Stimulated activated CD4-positive, alpha-beta T cell treated with anti-CD3 and anti-CD28 coated beads, Interleukin-4, amount 100 ng/mL, for 24 hours (primary cell): Measurements from ENCODE around the gene ATP2C2.

Experiments
- DNase-seq: peaks from one replicate; pipeline ENCODE4 v3.0.0-alpha.2; 2020

ATP2C2 gene

DNA sequence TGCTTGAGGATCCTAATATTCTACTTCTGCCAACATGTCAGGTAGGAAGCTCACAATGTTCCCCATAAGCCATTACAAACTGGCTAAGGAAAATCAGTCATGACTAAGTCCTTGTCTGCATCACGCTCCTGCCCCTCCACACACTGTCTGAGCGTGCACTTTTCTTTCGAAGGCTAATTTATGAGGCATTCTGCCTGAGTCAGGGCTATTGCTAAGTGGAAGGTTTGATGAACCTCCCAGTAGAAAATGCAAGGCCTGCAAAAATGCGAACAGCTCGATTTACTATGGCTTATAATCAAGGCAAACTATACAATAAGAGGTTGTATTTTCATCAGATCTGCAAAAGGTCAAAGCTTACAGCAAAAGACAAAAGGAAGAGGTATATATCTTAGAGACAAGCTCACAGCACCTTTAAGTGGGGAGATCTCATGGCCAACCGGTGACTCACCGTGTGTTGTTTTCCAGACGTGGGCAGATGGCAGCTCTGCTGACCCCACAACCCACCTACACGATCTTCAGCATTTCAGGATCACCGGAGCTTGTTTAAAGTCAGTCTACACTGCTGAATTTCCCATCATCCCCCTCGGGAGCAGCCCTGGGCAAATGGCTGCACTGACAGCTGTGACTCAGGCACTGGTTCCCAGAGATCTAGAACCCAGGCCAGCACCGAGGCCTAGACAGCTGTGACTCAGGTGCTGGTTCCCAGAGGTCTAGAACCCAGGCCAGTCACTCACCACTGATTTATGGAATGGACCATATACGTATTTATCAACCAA, 110.0 kb downstream of the ATP2C2 start:
- no peak for DNase-seq

DNA sequence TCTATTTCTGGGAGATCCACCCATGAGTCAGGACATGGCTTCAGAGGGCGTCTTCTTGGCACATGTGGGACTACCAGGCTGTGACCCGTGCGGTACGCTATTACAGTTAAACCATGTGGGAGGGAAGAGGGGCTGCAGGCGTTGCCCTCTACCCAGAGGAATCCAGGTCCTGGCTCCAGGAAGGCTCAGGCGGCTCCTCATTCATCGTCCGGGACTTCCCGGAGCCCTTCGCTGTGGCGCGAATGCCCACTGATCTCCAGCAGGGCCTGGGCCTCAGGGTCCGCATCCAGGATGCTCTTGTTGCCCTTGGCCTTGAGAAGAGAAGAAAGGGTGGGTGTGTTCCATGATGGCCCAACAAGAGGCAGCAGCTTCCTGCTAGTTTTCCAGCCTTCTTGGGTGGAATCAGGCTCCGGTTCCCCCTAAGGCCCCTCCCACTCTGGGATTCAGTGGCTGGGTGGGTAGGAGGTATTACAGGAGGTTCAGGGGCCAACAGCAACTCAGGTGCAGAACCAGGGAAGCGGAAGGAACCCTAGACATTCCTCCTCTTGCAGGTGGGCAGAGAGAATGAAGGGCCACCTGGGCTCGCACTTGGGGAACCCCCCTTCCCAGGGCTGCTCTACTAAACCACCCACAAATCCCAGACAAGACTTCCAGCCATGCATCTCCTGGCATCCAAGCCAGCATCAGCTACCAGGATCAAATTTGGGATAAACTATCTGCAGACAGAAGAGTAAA, 111.5 kb downstream of the ATP2C2 start:
- DNase-seq, result no peak

DNA sequence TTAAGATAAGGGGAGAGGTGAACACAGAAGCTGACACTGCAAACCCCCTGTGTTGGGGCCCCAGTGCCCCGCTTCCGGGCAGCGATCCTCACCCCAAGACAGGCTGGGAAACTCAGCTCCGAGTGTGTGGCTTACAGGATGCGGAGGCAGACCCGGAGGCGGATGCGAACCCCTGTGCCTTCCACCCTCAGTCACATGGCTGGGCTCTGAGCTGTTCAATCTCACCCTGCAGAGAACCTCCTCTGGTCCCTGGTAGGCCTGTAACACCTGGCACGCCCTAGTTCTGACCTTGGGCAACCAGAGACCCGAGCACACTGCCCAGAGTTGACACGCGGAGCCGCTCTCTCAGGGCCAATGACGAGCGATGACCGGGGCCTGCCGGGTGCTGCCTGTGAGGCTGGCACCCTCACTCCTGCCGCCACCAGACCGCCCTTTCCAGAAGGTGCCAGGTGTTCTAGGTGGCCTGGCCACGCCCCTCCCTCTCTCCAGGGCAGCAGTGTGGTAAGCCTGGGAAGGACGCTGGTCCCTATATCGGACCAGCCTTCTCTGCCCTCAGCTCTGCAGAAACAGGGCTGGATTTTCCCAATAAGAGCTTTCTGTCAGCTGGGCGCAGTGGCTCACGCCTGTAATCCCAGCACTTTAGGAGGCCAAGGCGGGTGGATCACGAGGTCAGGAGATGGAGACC, 112.9 kb downstream of the ATP2C2 start:
- no peak for DNase-seq

DNA sequence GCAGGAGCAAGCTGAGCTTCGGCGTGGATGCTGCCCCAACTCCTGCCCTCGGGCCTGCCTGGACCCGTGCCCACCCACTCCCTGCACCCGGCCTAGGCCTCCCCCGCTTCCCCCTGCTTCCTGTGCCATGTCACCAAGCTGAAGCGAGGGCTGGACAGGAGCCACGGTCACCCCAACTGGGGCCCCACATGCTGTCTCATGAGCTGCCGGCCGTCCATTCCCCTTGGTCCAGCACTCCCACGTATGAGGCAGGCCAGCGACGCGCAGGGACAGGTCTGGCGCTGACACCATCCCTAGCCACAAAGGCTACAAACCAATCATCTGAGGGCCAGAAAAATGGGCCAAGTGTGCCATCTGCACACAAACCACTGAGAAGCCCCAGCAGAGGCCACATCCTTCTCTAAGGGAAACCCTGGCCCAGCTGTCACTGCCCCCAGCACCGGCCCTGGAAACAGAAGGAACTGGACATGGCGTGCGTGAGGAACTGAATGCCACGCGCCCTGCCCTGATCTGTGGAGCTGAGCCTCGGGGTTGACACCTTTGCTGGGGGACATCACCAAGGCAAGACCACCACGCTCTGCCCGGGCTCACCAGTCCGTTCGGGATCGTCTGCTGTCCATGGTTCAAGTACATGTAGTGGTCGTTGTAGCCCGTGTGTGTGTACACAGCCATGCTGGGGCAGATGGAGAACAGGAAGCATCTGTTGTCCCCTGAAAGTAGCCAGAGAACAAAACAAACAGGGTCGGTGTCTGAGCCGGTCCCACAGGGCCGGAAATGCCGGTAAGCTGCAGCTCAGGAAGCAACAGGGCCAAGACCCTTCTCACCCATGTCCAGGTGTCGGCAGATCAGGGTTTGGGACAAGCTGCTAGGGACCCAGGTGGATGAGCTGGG, 113.9 kb downstream of the ATP2C2 start:
- DNase-seq, result no peak

DNA sequence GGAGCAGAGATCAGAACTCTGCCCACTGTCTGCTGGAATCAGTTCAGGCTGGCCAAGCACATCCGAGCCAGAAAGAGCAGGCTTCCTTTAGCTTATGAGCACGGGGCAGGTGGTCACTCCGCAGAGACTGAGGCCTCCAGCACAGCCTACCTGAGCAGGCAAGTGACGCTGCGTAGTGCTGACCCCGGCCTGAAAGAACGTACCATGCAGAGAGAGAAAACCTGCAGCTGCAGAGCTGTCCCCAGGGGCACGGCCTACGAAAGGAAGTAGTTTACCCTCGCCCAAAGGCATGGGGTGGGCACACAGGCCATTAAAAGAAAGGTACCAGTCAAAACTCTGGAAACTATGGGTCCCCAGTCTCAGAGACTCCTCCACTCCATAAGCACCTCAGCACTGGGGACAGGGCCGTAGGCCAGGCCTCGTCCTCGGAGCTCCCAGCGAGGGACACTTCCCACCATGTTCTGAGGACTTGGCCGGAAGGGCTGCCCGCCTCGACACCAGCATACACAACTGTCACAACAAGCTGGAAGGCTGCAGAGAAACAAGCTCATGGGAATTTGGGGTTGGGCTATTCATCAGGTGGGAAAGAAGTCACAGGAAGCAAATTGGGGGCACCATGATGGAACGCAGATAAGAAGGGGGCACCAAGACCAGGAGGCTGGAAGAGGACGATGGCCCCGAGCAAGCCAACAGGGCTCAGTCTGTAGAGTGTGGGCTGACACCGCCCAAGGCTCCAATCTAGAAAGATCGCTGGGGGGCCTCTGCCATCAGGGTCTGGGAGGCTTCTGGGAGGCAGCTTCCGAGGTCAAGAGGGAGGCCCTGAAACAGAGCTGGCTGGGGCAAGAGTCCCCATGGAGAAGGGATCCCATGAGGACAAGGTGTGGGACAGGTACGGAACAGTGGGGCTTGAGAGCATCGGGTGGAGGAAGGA, 114.9 kb downstream of the ATP2C2 start:
- DNase-seq, result no peak

DNA sequence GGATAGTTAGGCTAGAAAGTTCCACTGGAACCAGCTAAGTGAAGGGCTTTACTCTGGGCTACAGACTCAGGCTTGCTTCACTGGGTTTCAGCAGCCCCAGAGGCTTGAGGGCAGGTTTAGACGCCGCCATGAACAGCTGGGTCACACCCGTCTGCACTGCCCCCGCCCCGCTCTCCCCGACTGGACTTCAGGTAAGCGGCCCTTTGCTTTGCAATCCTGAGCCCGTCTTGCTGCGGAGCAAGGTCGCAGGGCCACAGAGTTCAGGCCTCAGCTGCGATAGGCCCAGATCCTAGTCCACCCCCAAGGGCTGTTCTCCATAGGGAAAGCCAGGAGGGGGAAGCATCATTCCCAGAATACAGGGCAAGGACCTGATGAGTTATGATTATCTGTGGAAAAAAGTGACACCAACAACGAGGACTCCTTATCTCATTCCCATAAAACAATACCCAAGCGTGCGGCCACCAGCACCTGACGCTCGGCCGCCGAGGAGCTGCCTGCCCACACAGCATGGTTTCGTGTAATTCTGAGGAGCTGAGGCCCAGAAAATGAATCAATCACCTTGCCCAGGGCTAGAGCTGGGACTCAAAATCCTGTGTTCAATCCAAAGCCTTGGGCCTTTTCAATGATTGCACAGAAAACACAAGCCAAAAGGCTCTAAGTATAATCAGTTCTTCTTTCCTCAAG, 115.7 kb downstream of the ATP2C2 start:
- no peak for DNase-seq

DNA sequence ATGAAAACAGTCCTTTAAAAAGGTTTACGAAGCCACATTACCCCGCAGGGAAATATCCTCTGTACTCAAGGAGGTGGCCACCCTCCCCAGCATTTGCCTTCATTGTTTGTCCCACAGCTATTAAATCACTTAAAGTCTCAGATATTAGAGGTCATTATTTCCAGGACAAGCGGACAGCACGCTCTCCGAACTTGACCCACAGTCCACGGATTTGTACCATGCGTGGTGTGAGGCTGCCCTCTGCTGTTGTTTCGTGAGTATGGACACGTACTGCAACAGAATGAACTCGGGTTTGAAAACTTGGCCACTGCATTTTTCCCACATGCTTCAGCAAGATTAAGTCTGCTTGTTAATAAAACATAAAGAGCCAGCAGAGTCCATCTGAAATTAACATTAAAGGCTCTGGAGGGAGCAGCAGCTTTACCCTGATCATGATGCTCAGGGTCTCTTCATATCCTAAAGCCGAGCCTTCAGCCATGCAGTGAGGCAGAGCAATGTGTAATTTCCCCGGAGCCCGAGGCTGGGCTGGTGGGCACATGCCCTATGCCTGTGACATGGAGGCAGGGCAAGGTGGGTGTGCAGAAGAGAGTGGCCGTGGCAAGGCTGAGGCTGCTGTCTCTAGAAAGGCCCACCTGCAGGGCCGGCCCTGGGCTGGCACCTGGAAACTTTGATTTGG, 116.4 kb downstream of the ATP2C2 start:
- DNase-seq, result no peak

DNA sequence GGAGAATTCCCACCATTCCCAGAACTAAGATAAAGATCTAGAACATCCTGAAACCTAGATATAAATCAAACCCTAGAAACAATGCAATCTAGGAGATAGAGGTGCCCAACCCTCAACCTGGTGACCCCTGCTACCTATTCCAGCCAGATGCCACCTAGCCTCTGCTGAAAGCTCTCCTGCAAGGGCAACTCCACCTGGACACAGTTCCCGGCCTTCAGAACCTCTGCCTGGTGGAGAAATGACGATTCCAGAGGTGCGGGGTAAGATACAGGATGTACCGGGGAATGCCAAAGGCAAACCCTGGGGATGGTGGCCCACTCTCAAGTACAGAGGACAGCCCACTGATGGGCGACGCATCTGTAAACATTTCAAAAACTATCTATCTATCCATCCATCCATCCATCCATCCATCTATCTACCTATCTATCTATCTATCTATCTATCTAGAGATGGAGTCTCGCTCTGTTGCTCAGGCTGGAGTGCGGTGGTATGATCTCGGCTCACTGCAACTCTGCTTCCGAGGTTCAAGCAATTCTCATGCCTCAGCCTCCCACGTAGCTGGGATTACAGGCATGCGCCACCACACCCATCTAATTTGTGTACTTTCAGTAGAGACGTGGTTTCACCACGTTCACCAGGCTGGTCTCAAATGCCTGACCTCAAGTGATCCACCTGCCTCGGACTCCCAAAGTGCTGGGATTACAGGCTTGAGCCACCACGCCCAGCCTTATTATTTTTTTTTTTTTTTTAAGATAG, 117.1 kb downstream of the ATP2C2 start:
- DNase-seq, result no peak

DNA sequence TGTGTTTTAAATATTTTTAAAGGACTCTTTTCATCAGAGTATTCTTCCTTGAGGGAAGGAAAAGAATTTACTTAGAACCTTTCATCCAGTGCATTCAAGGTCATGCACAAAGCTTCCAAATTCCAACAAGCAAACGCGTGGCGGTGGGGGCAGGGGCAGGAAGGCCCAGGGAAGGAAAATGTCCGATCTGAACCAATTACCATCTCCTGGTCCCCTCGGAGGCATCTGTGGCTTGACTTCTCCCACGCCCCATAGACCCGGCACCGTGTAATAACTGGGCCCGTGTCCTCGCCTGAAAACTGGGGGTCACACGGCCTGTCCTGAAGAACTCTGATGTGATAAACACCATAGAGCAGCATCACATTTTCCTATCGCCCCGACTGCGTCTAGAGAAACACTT, 117.8 kb downstream of the ATP2C2 start:
- DNase-seq, result no peak

DNA sequence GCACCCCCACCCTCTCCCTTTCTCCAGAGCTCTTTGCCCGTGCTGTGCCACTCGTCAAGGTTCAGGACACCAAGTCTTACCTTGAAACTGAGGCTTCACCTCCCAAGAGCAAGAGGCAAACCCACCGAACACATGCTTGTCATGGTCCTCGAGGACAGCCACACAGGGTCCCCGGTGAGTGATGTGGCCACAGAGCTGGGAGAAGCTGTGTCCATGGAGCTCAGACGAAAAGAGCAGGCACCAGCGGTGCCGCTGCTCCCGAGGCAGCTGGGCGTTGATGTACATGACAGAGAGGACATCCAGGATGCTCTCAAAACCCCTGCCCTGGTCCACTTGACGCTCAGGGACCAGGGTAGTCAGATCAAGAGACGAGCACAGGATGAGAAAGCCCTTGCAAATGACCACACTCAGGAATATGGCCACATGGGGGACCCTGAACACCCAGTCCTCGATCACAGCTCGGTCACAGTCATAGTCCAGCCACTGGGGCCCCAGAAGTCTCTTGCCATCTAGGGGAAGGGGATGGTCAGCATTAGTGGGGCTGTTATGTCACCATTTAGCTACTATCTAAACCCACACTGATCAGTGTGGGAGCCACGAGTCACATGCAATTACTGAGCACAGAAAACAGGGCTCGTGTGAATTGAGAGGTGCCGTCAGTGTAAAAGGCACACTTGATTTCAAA, 118.4 kb downstream of the ATP2C2 start:
- no peak for DNase-seq

DNA sequence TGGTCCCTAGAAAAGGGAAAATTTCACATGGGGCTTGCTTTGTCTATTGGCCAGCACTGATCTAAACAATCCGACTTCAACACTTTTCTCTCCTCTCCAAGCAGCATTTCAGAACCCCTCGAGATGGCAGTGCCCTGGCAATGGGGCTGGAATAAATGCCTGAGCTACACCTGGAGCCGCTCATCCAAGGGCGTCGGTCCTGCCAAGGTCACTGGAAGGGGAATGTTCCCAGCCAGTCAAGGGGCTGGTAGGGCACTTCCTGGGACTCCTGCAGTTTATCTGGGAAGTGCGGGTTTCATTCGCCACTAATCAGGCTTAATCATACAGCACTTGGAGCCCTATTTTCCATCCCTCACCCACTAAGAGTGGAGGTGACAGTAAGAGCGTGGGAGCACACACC, 119.0 kb downstream of the ATP2C2 start:
- no peak for DNase-seq

DNA sequence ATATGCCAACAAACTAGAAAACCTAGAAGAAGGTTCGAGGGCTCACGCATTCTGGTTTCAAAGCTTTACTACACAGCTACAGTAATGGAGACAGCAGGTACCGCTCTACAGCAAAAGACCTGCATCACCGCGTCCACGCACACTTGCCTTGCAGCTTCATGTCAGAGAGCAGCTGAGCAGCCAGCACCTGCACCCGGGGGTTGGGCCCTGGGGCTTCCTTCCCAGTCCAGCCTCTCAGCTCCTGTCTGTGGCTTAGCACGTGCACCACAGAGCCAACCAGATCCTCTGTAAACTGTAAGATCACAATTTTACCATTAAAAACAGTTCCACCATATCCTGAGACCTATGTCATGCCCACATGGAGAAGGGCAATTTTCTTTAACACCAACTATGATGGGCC, 120.8 kb downstream of the ATP2C2 start:
- no peak for DNase-seq

DNA sequence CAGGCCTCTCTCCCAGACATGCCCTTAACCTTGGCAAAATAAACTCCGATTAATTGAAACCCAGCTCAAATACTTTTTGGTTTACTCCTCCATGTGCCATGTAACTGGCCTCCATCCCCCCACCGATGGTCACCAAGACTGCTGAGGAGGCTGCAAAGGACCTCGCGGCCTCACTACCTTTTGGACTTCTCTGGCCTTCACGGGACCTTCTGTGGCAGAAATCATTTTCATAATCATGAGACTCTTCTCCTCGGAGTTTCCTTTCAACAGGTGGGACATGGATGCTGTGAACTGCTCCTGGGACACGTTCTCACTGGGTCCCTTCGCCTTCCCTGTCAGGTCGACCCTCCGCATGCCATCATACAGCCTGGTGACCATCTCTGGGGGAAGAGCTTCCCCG, 127.2 kb downstream of the ATP2C2 start:
- no peak for DNase-seq

DNA sequence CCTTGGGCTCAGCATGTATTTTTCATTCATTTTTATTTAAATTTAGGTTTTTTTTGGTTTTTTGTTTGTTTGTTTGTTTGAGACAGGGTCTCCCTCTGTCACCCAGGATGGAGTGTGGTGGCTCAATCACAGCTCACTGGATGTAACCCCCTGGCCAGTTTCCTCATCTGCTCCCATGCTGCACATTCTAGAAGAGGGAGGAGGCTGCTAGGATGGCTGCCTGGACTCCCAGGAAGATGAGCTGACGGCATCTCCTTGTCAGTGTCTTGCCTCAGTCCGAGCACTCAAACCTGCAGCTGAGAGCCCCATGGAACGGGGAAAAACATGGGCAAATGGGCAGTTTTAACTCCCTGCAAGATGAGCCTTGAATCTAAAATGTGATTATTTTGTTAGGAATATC, 128.7 kb downstream of the ATP2C2 start:
- no peak for DNase-seq

DNA sequence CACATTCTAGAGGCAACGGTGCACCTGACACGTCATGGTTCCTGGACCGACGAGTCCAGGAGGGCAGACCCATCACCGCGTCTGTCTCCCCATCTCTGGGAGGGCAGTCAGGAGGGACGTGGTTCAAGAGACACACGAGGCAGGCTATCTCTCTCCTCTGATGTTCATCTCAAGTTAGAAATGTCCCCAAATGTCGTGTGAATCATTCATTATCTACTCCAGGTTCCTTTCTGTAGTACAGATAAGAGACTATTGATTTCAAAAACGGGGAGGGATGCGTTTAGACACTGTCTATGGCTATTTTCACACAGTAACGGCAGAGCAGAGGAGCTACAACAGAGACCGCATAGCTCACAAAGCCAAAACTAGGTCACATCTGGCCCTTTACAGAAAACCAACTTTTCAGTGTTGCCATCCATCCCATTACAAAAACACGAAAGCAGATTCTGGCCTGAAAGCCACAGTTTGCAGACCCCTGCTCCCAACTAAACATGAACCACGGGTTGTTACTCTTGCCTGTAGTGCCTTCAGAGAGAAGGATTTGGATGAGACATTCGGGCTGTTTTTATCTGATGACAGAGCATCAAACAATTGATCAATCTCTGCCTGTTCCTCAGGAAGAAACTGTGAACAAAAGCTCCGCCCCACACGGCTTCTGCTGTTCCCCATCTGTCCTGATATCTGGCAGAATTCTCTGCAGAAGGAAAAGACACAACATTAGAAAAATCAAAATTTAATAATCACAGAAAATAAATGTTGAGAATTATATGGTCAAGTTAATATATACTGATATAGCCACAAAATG, 129.3 kb downstream of the ATP2C2 start:
- no peak for DNase-seq

DNA sequence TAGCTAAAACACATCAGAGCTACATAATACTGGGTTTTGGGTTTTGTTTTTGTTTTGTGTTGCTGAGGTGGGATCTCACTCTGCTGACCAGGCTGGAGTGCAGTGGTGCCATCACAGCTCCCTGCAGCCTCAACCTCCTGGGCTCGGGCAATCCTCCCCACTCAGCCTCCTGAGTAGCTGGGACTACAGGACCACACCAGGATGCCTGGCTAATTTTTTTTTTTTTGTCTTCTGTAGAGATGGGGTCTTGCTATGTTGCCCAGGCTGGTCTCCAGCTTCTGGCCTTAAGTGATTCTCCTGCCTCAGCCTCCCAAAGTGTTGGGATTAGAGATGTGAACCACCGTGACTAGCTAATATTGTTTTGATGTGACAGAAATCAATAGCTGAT, 129.9 kb downstream of the ATP2C2 start:
- DNase-seq, result no peak

DNA sequence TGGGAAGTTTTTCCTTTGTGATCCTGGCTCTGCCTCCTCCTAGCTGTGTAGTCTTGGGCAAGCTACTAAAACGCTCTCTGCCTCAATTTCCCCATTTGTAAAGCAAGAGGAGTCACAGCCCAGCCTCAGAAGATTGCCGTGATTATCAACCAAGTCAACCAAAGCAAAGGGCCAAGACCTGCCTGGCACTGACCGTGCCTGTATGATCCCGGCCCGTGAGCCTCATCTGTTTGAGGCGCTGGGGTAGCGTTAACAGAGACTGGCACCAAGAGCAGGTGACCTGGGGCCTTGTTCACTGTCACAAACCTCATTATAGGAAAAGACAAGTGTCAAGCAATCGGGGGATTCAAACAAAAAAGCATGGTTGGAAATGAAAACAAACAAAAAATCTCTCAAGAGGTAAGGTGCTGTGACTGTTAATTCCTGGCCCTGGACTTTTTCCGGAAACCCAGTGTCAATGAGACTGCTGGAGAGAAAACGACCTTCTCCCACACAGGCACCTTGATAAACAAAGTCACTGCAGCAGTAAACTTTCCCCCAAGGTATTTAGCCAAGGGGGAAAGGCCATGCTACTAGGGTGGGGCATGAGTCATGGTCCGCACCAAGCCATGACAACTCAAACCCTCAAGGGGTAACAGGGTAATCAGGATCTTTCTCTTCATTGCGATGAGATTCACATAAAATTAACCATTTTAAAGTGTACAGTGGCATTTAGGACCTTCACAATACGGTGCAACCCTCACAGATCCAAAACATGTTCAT, 130.7 kb downstream of the ATP2C2 start:
- no peak for DNase-seq

DNA sequence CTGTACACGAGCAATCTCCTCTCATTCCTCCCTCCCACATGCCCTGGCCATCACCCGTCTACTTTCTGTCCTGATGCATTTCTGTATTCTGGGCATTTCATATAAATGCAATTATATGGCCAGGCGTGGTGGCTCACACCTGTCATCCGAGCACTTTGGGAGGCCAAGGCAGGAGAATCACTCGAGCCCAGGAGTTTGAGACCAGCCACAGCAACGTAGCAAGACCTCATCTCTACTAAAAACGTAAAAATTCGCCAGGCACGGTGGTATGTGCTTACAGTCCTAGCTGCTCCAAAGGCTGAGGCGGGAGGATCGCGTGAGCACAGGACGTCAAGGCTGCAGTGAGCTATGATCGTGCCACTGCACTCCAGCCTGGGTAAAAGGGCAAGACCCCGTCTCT, 131.3 kb downstream of the ATP2C2 start:
- no peak for DNase-seq
